Activated CD4-positive, alpha-beta memory T cell treated with anti-CD3 and anti-CD28 coated beads, Interleukin-2, amount 10 ng/mL, durations not matched to agents 7 days and 5 days (primary cell): ENCODE results near the gene SLC12A3. TPM values are rescaled to one million over a fixed set of nuclear protein-coding genes. Genes with fewer than 3 reads are reported as not detected.

ENCODE experiments used
- CTCF ChIA-PET: fragments of 350-600 bp; sonication (Branson Sonifier 250); formaldehyde crosslinking; loops from one replicate; lab custom pipeline; 2021; ENCODE audit warnings: antibody characterized with exemption, inconsistent platforms; lab: Charles Lee
- POLR2A ChIA-PET: fragments of 350-600 bp; sonication (Branson Sonifier 250); formaldehyde crosslinking; loops from one replicate; lab custom pipeline; 2021; ENCODE audit warnings: antibody characterized with exemption; lab: Charles Lee
- DNase-seq: peaks from one replicate; pipeline ENCODE4 v3.0.0-alpha.2; 2020
- H3K27ac Mint-ChIP-seq: one replicate; pipeline ENCODE4 v1.8.0; 2021; ENCODE audit warnings: mild to moderate bottlenecking, mixed read lengths
- H3K27me3 Mint-ChIP-seq: one replicate; pipeline ENCODE4 v1.8.0; 2021; ENCODE audit warnings: mixed read lengths
- H3K36me3 Mint-ChIP-seq: one replicate; pipeline ENCODE4 v1.8.0; 2021; ENCODE audit warnings: low read depth, mixed read lengths
- H3K4me1 Mint-ChIP-seq: one replicate; pipeline ENCODE4 v1.8.0; 2021; ENCODE audit warnings: mixed read lengths
- H3K4me3 Mint-ChIP-seq: one replicate; pipeline ENCODE4 v1.8.0; 2021; ENCODE audit warnings: mild to moderate bottlenecking, mixed read lengths
- H3K9me3 Mint-ChIP-seq: one replicate; pipeline ENCODE4 v1.8.0; 2021; ENCODE audit warnings: mixed read lengths
- total RNA-seq, 2 experiments: library from RNA; stranded (reverse); gene quantifications; one replicate each; pipeline ENCODE4 v1.2.3, GENCODE V29; 2021

The SLC12A3 gene
- not detected for total RNA-seq

- H3K9me3 Mint-ChIP-seq = no peaks in the 10 kb centered on the region
- CTCF ChIA-PET = interaction anchor here (1.1 to 3.6 kb wide), 4 partner anchors 13 to 89 kb away, joined by 3 to 22 read pairs (median 7); no protein-coding TSS in a partner anchor
- no peaks in the 10 kb centered on the region for H3K27me3 Mint-ChIP-seq
- H3K36me3 Mint-ChIP-seq = no peaks in the 10 kb centered on the region
- H3K27ac Mint-ChIP-seq = no peak within 1 kb of the TSS
- no peak for DNase-seq
- peaks cover 39% of the 10 kb centered on the region for H3K4me1 Mint-ChIP-seq
- no peak within 1 kb of the TSS for H3K4me3 Mint-ChIP-seq
- POLR2A ChIA-PET = interaction anchor here (8.9 kb wide), 1 partner anchor 68 kb away, joined by 67 read pairs; the partner anchor contains the start of gene HERPUD1
These were observed at the start of gene SLC12A3 for GRCh38 chr16:56864960-56865359. Gene SLC12A3, plus strand, starts transcription at chr16:56865207. Its CDS starts 29 bp downstream, at chr16:56865236.

DNA sequence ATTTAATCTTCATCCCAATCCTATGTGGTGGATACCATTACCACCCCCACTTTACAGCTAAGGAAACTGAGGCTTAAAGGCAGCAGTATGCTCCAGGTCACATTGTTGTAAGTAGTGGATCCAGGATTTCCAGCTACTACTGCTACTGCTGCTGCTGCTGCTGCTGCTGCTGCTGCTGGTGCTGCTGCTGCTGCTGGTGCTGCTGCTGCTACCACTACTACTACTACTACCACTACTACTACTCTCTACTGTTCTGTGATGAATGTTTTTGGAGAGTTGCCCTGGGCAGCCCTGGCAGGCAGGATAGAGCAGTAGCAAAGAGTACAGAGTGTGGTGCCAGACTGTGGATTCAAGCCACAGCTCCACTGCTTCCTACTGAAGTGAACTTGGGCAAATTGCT, 49.3 kb upstream of the SLC12A3 start:
- H3K27me3 Mint-ChIP-seq = no peaks in the 10 kb centered on the region
- H3K4me3 Mint-ChIP-seq = no peak overlapping the region
- H3K27ac Mint-ChIP-seq = no peak overlapping the region
- POLR2A ChIA-PET = interaction anchor here (0.6 to 1.0 kb wide), 2 partner anchors 23 to 370 kb away, joined by 3 read pairs; partner anchors contain the start of genes PSME3IP1 and RSPRY1
- H3K9me3 Mint-ChIP-seq = no peaks in the 10 kb centered on the region
- CTCF ChIA-PET = interaction anchor here (1.9 kb wide), 1 partner anchor 172 kb away, joined by 4 read pairs; no protein-coding TSS in a partner anchor
- DNase-seq = no peak
- H3K36me3 Mint-ChIP-seq = no peaks in the 10 kb centered on the region
- peaks cover 7% of the 10 kb centered on the region for H3K4me1 Mint-ChIP-seq

- Mint-ChIP-seq H3K27ac (no peak overlapping the region), H3K4me1 (peaks cover 6% of the 10 kb centered on the region), H3K9me3 (no peaks in the 10 kb centered on the region), H3K36me3 (peaks cover 4% of the 10 kb centered on the region), H3K27me3 (no peaks in the 10 kb centered on the region), H3K4me3 (no peak overlapping the region)
- POLR2A ChIA-PET = interaction anchor here (0.9 kb wide), 1 partner anchor 13 kb away, joined by 3 read pairs; no protein-coding TSS in a partner anchor
- CTCF ChIA-PET = interaction anchor here (1.0 to 1.3 kb wide), 2 partner anchors 50 to 135 kb away, joined by 3 to 4 read pairs; no protein-coding TSS in a partner anchor
- DNase-seq = no peak
These were observed 48.0 kb upstream of the SLC12A3 start for GRCh38 chr16:56817056-56817455.

- Mint-ChIP-seq H3K36me3 (peaks cover 4% of the 10 kb centered on the region), H3K4me3 (no peak overlapping the region), H3K9me3 (no peaks in the 10 kb centered on the region), H3K27me3 (no peaks in the 10 kb centered on the region), H3K27ac (no peak overlapping the region), H3K4me1 (peaks cover under 1% of the 10 kb centered on the region)
- ChIA-PET CTCF (interaction anchor here (1.0 to 1.3 kb wide), 2 partner anchors 49 to 134 kb away, joined by 3 to 4 read pairs; no protein-coding TSS in a partner anchor), POLR2A (no interaction called here)
- DNase-seq = no peak
These were observed 47.1 kb upstream of the SLC12A3 start for GRCh38 chr16:56817938-56818337.

- no peak for DNase-seq
- POLR2A ChIA-PET = no interaction called here
- Mint-ChIP-seq H3K9me3 (no peaks in the 10 kb centered on the region), H3K4me3 (no peak overlapping the region), H3K4me1 (no peaks in the 10 kb centered on the region), H3K27me3 (no peaks in the 10 kb centered on the region), H3K27ac (no peak overlapping the region), H3K36me3 (peaks cover 8% of the 10 kb centered on the region)
- CTCF ChIA-PET = no interaction called here
These were observed 41.8 kb upstream of the SLC12A3 start for GRCh38 chr16:56823081-56823733.

DNA sequence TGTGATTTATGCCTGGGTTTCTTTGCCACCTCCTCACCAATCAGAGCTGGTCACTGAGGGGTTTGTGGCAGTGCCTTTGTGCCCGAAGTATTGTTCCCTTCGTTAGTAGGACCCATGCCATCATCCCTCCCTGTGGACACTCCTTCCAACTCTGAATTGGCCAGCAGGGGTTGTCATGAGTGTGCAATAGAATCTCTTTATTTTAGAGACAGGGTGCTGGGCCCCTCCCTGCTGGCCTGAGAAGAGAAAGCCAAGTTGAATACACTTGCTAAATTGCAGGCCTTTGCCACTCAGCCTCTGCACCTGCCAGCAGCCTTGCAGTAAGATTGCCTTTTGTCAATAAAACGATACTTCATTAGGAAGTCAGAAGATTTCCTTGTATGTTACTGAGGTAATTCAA, 40.7 kb upstream of the SLC12A3 start:
- ChIA-PET CTCF (interaction anchor here (0.8 to 1.7 kb wide), 3 partner anchors 28 to 140 kb away, joined by 3 to 6 read pairs (median 3); no protein-coding TSS in a partner anchor), POLR2A (interaction anchor here (0.8 kb wide), 1 partner anchor 110 kb away, joined by 4 read pairs; no protein-coding TSS in a partner anchor)
- peaks cover 13% of the 10 kb centered on the region for H3K36me3 Mint-ChIP-seq
- H3K9me3 Mint-ChIP-seq = no peaks in the 10 kb centered on the region
- DNase-seq = no peak
- H3K27ac Mint-ChIP-seq = no peak overlapping the region
- H3K4me1 Mint-ChIP-seq = no peaks in the 10 kb centered on the region
- no peak overlapping the region for H3K4me3 Mint-ChIP-seq
- H3K27me3 Mint-ChIP-seq = no peaks in the 10 kb centered on the region

GRCh38 chr16:56824804-56825203, 40.2 kb upstream of the SLC12A3 start:
- H3K36me3 Mint-ChIP-seq = peaks cover 17% of the 10 kb centered on the region
- H3K27ac Mint-ChIP-seq = no peak overlapping the region
- no peak for DNase-seq
- no peaks in the 10 kb centered on the region for H3K9me3 Mint-ChIP-seq
- ChIA-PET CTCF (interaction anchor here (0.8 to 1.7 kb wide), 3 partner anchors 27 to 140 kb away, joined by 3 to 6 read pairs (median 3); no protein-coding TSS in a partner anchor), POLR2A (interaction anchor here (0.8 kb wide), 1 partner anchor 109 kb away, joined by 4 read pairs; no protein-coding TSS in a partner anchor)
- H3K27me3 Mint-ChIP-seq = no peaks in the 10 kb centered on the region
- H3K4me3 Mint-ChIP-seq = no peak overlapping the region
- H3K4me1 Mint-ChIP-seq = no peaks in the 10 kb centered on the region

- no peaks in the 10 kb centered on the region for H3K9me3 Mint-ChIP-seq
- POLR2A ChIA-PET = no interaction called here
- H3K27me3 Mint-ChIP-seq = no peaks in the 10 kb centered on the region
- CTCF ChIA-PET = interaction anchor here (1.7 kb wide), 1 partner anchor 139 kb away, joined by 6 read pairs; no protein-coding TSS in a partner anchor
- no peak overlapping the region for H3K4me3 Mint-ChIP-seq
- no peak overlapping the region for H3K27ac Mint-ChIP-seq
- peaks cover 20% of the 10 kb centered on the region for H3K36me3 Mint-ChIP-seq
- H3K4me1 Mint-ChIP-seq = no peaks in the 10 kb centered on the region
- DNase-seq = no peak
These were observed 39.2 kb upstream of the SLC12A3 start for GRCh38 chr16:56825826-56826225.

DNA sequence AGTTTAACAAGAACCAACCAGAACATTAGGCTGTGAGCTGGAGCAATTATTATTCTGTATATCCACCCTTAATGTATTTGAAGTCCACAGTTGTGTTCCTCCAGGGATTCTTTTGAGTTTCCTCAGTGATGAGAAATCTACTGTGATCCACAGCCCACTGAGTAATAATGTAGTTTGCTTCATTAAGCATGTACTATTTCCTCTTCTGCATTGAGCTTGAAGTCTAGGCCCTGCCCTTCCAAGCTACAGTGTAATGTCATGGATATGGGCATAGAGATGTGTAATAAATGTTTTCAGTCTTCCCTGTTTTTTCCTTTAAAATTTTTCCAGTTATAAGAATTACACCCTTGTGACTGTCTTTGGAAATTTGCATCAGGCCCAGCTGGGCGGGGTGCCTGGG, 36.4 kb upstream of the SLC12A3 start:
- H3K9me3 Mint-ChIP-seq = no peaks in the 10 kb centered on the region
- ChIA-PET CTCF (no interaction called here), POLR2A (interaction anchor here (0.9 kb wide), 2 partner anchors 50 to 111 kb away, joined by 3 read pairs; no protein-coding TSS in a partner anchor)
- peaks cover 7% of the 10 kb centered on the region for H3K4me1 Mint-ChIP-seq
- H3K36me3 Mint-ChIP-seq = peaks cover 31% of the 10 kb centered on the region
- H3K4me3 Mint-ChIP-seq = no peak overlapping the region
- DNase-seq = no peak
- H3K27me3 Mint-ChIP-seq = no peaks in the 10 kb centered on the region
- no peak overlapping the region for H3K27ac Mint-ChIP-seq

- ChIA-PET POLR2A (interaction anchor here (1.5 kb wide), 1 partner anchor 48 kb away, joined by 4 read pairs; no protein-coding TSS in a partner anchor), CTCF (interaction anchor here (0.7 kb wide), 1 partner anchor 12 kb away, joined by 3 read pairs; no protein-coding TSS in a partner anchor)
- peaks cover 37% of the 10 kb centered on the region for H3K36me3 Mint-ChIP-seq
- no peak overlapping the region for H3K27ac Mint-ChIP-seq
- H3K9me3 Mint-ChIP-seq = no peaks in the 10 kb centered on the region
- H3K4me3 Mint-ChIP-seq = no peak overlapping the region
- DNase-seq = no peak
- peaks cover 7% of the 10 kb centered on the region for H3K4me1 Mint-ChIP-seq
- H3K27me3 Mint-ChIP-seq = no peaks in the 10 kb centered on the region
These were observed 34.3 kb upstream of the SLC12A3 start for GRCh38 chr16:56830669-56831068.

DNA sequence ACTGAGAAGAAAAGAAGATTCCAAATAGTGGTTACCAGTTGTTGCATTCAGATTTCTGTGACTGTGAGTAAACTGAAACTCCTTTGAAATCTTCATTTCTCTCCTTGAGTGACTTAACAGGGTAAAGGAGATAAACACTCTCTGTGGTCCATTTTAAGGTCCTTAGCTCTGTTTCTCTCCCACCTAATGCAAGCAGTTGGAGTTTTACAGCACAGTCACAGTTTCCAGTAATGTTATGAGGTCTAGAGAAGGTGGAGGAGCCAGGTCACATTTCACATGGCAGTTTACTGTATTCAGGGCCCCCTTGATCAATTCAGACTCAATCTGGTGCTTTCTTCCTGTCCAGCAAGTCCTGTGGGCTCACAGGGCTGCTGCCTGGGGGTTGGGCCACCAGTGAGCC, 32.2 kb upstream of the SLC12A3 start:
- H3K27me3 Mint-ChIP-seq = no peaks in the 10 kb centered on the region
- ChIA-PET POLR2A (no interaction called here), CTCF (no interaction called here)
- no peak overlapping the region for H3K4me3 Mint-ChIP-seq
- H3K9me3 Mint-ChIP-seq = no peaks in the 10 kb centered on the region
- H3K36me3 Mint-ChIP-seq = peaks cover 33% of the 10 kb centered on the region
- H3K27ac Mint-ChIP-seq = no peak overlapping the region
- H3K4me1 Mint-ChIP-seq = peaks cover 7% of the 10 kb centered on the region
- DNase-seq = no peak

DNA sequence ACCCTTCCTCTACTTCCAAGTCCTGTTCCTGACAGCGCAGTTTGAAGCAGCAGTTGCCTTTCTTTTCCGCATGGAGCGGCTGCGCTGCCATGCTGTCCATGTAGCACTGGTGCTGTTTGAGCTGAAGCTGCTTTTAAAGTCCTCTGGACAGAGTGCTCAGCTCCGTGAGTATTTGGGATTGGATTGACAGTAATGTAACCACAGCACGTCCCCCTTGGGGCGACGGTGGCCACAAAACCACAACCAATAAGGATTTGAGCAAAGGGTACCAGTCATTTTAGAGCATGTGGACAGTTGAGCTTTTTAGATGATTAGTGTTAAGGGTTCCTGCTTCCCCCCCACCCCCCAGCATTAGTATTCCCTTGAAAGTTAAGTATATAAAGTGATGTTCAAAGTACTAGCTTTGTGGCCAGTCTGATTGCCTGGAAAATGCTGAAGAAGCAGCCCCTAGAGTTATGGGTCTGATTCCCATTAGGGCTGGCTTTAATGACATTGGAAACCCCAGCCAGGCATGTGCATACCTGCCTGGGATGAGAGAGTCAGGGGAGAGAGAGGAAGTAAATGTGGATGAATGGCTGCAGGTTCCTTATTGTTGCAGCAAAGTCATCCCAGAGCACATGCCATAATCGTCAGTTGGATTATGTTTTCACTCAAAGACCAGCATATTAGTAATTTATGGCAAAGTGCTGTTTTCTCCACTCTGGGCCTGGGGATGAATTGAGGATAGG, 31.6 kb upstream of the SLC12A3 start:
- POLR2A ChIA-PET = no interaction called here
- CTCF ChIA-PET = no interaction called here
- Mint-ChIP-seq H3K27ac (no peak overlapping the region), H3K9me3 (no peaks in the 10 kb centered on the region), H3K4me3 (no peak overlapping the region), H3K4me1 (peaks cover 7% of the 10 kb centered on the region), H3K27me3 (no peaks in the 10 kb centered on the region), H3K36me3 (peaks cover 39% of the 10 kb centered on the region)
- no peak for DNase-seq

GRCh38 chr16:56835320-56835719, 29.7 kb upstream of the SLC12A3 start:
- ChIA-PET CTCF (no interaction called here), POLR2A (no interaction called here)
- Mint-ChIP-seq H3K4me3 (no peak overlapping the region), H3K36me3 (peaks cover 34% of the 10 kb centered on the region), H3K9me3 (no peaks in the 10 kb centered on the region), H3K27ac (no peak overlapping the region), H3K4me1 (peaks cover 7% of the 10 kb centered on the region), H3K27me3 (no peaks in the 10 kb centered on the region)
- DNase-seq = no peak
